Dermis lymphatic vessel endothelial cell (primary cell): ENCODE data around the gene FAM118A. TPM values are rescaled to one million over a fixed set of nuclear protein-coding genes. Genes with fewer than 3 reads are reported as not detected.

Experiments used
- total RNA-seq: library from RNA; depleted of rRNA; stranded (reverse); fragments of >200 nt; gene quantifications from 2 replicates; pipeline ENCODE4 v1.2.1, GENCODE V29; 2014

Gene FAM118A
- 14.5 and 32.7 TPM in 2 replicates for total RNA-seq

GRCh38 chr22:45309422-45310227 lies at the start of gene FAM118A:
TSS of gene FAM118A (plus strand) at chr22:45309934. CDS start at chr22:45322380, 12,446 bp downstream.

GRCh38 chr22:45284705-45285262 lies 24.9 kb upstream of the FAM118A start, which contains the start of gene UPK3A:
TSS of gene UPK3A (plus strand) at chr22:45284949. CDS start at chr22:45285014, 65 bp downstream.

Other genes starting within 250 kb of the FAM118A start
- 43.9 and 58.8 TPM in 2 replicates for gene NUP50, start 146.0 kb upstream of the FAM118A start, total RNA-seq
- gene KIAA0930, start 69.0 kb upstream of the FAM118A start, total RNA-seq, result 36.6 and 47.8 TPM in 2 replicates
- gene UPK3A, start 25.0 kb upstream of the FAM118A start, total RNA-seq, result not detected in 2 replicates
- gene SMC1B, start 103.7 kb downstream of the FAM118A start, total RNA-seq, result not detected in 2 replicates
- 0.11 and 0.26 TPM in 2 replicates for gene RIBC2, start 103.8 kb downstream of the FAM118A start, total RNA-seq
- gene FBLN1, start 192.9 kb downstream of the FAM118A start, total RNA-seq, result 0.09 and 0.22 TPM in 2 replicates